Nephron (organoid): ENCODE data around the gene HIF1A.
A peak's percentile ranks its signal among the peaks of the same experiment; 100 is the strongest.
"Not testable (repeated sequence)": the region's sequence is repeated elsewhere in the genome, so short reads cannot be mapped to it uniquely, and the experiment has no call there.

ENCODE experiments used
- H3K27ac Mint-ChIP-seq, 3 experiments: 2 replicates each; pipeline ENCODE4 v1.8.0; 2020; ENCODE audit warnings: mixed read lengths in 3 of 3, mild to moderate bottlenecking in 2 of 3, moderate library complexity in 1 of 3
- H3K27me3 Mint-ChIP-seq: 2 replicates; pipeline ENCODE4 v1.8.0; 2021; ENCODE audit warnings: low read depth, mild to moderate bottlenecking, moderate library complexity, mixed read lengths
- H3K36me3 Mint-ChIP-seq: 2 replicates; pipeline ENCODE4 v1.8.0; 2020; ENCODE audit warnings: low read depth, mixed read lengths
- H3K4me1 Mint-ChIP-seq: 2 replicates; pipeline ENCODE4 v1.8.0; 2020; ENCODE audit warnings: mixed read lengths
- H3K4me3 Mint-ChIP-seq, 3 experiments: 2 replicates each; pipeline ENCODE4 v1.8.0; 2020; ENCODE audit warnings: mild to moderate bottlenecking in 3 of 3, mixed read lengths in 3 of 3, moderate library complexity in 2 of 3
- H3K9me3 Mint-ChIP-seq: 2 replicates; pipeline ENCODE4 v1.8.0; 2020; ENCODE audit warnings: mixed read lengths
- TF ChIP-seq, protein P1 (sequence below), 3 experiments: fragments of 200-600 bp; sonication (generic); IDR thresholded peaks; one replicate each; pipeline ENCODE4 v1.5.0; 2021; ENCODE audit warnings: antibody characterized with exemption in 3 of 3; ENCODE audit not compliant: unreplicated experiment in 3 of 3

Gene HIF1A

GRCh38 chr14:61706096-61706690 lies 10.9 kb downstream of the HIF1A start:
- TF ChIP-seq, protein P1, sequence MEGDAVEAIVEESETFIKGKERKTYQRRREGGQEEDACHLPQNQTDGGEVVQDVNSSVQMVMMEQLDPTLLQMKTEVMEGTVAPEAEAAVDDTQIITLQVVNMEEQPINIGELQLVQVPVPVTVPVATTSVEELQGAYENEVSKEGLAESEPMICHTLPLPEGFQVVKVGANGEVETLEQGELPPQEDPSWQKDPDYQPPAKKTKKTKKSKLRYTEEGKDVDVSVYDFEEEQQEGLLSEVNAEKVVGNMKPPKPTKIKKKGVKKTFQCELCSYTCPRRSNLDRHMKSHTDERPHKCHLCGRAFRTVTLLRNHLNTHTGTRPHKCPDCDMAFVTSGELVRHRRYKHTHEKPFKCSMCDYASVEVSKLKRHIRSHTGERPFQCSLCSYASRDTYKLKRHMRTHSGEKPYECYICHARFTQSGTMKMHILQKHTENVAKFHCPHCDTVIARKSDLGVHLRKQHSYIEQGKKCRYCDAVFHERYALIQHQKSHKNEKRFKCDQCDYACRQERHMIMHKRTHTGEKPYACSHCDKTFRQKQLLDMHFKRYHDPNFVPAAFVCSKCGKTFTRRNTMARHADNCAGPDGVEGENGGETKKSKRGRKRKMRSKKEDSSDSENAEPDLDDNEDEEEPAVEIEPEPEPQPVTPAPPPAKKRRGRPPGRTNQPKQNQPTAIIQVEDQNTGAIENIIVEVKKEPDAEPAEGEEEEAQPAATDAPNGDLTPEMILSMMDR (IDR thresholded peaks at IDR 0.05; ENCODE audit: unreplicated experiment in 3 of 3) = no peak
- H3K36me3 Mint-ChIP-seq = peaks cover 14% of the 10 kb centered on the region
- no peaks in the 10 kb centered on the region for H3K27me3 Mint-ChIP-seq
- H3K9me3 Mint-ChIP-seq = no peaks in the 10 kb centered on the region
- no peak overlapping the region for H3K4me3 Mint-ChIP-seq
- peak overlapping the region in 1 of 3 experiments; percentile 0 for H3K27ac Mint-ChIP-seq
- peaks cover 16% of the 10 kb centered on the region for H3K4me1 Mint-ChIP-seq

DNA sequence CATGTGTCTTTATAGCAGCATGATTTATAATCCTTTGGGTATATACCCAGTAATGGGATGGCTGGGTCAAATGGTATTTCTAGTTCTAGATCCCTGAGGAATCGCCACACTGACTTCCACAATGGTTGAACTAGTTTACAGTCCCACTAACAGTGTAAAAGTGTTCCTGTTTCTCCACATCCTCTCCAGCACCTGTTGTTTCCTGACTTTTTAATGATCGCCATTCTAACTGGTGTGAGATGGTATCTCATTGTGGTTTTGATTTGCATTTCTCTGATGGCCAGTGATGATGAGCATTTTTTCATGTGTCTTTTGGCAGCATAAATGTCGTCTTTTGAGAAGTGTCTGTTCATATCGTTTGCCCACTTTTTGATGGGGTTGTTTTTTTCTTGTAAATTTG lies 12.5 kb downstream of the HIF1A start:
- peaks cover 28% of the 10 kb centered on the region for H3K4me1 Mint-ChIP-seq
- not testable (repeated sequence) for H3K9me3 Mint-ChIP-seq, H3K4me3 Mint-ChIP-seq, H3K27me3 Mint-ChIP-seq, H3K27ac Mint-ChIP-seq
- peaks cover 14% of the 10 kb centered on the region for H3K36me3 Mint-ChIP-seq

DNA sequence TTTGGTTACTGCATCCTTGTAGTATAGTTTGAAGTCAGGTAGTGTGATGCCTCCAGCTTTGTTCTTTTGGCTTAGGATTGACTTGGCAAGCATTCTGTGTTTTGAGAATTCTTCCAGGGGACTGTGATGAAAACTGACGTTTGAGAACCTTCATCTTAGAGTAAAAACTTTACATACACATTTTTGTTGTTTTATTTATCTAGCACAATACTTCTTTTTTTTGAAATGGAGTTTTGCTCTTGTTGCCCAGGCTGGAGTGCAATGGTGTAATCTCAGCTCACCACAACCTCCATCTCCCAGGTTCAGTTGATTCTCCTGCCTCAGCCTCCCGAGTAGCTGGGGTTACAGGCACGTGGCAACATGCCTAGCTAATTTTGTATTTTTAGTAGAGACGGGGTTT lies 13.4 kb downstream of the HIF1A start:
- Mint-ChIP-seq H3K36me3 (peaks cover 14% of the 10 kb centered on the region), H3K4me1 (peaks cover 25% of the 10 kb centered on the region)
- H3K27me3 Mint-ChIP-seq, H3K9me3 Mint-ChIP-seq, H3K4me3 Mint-ChIP-seq, H3K27ac Mint-ChIP-seq: not testable (repeated sequence)

- no peaks in the 10 kb centered on the region for H3K9me3 Mint-ChIP-seq
- H3K4me1 Mint-ChIP-seq = peaks cover 28% of the 10 kb centered on the region
- H3K4me3 Mint-ChIP-seq = no peak overlapping the region
- TF ChIP-seq, protein P1 (IDR thresholded peaks at IDR 0.05; ENCODE audit: unreplicated experiment in 3 of 3) = no peak
- no peaks in the 10 kb centered on the region for H3K27me3 Mint-ChIP-seq
- H3K27ac Mint-ChIP-seq = peak overlapping the region in 2 of 3 experiments; percentile 18
- H3K36me3 Mint-ChIP-seq = peaks cover 14% of the 10 kb centered on the region
Observed at GRCh38 chr14:61710853-61711817, 15.8 kb downstream of the HIF1A start.

- H3K27me3 Mint-ChIP-seq = no peaks in the 10 kb centered on the region
- H3K9me3 Mint-ChIP-seq = no peaks in the 10 kb centered on the region
- peaks cover 6% of the 10 kb centered on the region for H3K36me3 Mint-ChIP-seq
- TF ChIP-seq, protein P1 (IDR thresholded peaks at IDR 0.05; ENCODE audit: unreplicated experiment in 3 of 3) = no peak
- H3K4me1 Mint-ChIP-seq = peaks cover 37% of the 10 kb centered on the region
- H3K4me3 Mint-ChIP-seq = no peak overlapping the region
- H3K27ac Mint-ChIP-seq = no peak overlapping the region
Observed at GRCh38 chr14:61712137-61712536, 16.8 kb downstream of the HIF1A start.

DNA sequence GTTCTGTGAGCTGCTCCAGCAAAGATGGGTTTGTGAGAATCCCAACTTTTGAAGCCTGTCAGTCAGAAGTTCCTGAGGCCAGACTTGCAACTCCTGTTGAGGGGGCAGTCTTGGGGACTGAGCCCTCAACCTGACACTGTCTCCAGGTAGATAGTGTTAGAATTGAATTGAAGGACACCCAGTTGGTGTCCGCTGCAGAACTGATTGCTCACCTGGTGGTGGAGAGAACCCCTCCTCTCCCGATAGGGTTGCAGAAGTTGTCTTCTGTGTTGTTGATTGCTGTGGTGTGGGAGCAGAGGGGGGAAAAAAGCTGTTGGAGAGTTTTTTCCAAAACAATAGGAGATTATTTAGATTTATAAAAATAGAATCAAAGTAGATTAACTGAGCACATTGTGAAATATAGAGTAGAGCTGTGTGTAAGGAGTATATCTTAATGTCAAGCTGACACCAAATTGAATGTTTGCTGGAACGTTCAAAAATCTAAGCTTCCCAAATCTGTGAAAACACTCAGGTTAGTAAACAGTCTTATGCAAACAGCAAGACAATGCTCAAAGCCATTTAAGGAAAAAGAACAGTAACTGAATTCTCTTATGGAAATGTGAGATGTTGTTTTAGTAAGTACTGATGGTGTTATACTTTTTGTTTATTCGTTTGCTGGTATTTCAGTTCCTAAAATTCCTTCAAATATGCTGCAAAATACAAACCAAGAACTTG lies 18.6 kb downstream of the HIF1A start:
- H3K4me3 Mint-ChIP-seq = no peak overlapping the region
- H3K27me3 Mint-ChIP-seq = no peaks in the 10 kb centered on the region
- TF ChIP-seq, protein P1 (IDR thresholded peaks at IDR 0.05; ENCODE audit: unreplicated experiment in 3 of 3) = no peak
- H3K4me1 Mint-ChIP-seq = peaks cover 44% of the 10 kb centered on the region
- H3K36me3 Mint-ChIP-seq = peaks cover 2% of the 10 kb centered on the region
- no peaks in the 10 kb centered on the region for H3K9me3 Mint-ChIP-seq
- H3K27ac Mint-ChIP-seq = peak overlapping the region in 1 of 3 experiments; percentile 19
